HAP-1 (cell line): Measurements from ENCODE around the gene MPC1.

Experiments
- DNase-seq, 2 experiments: peaks; one replicate each; pipeline ENCODE4 v3.0.0-alpha.2; 2016 to 2020; ENCODE audit warnings: low spot score in 2 of 2
- H3K27me3 ChIP-seq: fragments of 250-450 bp; sonication (Bioruptor Pico); 2 replicates; pipeline ENCODE4 v1.5.1; 2020; ENCODE audit warnings: low read depth, mild to moderate bottlenecking, moderate library complexity
- H3K36me3 ChIP-seq: fragments of 250-450 bp; sonication (Bioruptor Pico); replicated peaks from 2 replicates; pipeline ENCODE4 v1.5.1; 2020; ENCODE audit warnings: mild to moderate bottlenecking
- H3K4me1 ChIP-seq: fragments of 250-450 bp; sonication (Bioruptor Pico); 2 replicates; pipeline ENCODE4 v1.5.1; 2020; ENCODE audit warnings: mild to moderate bottlenecking
- H3K4me3 ChIP-seq: fragments of 250-450 bp; sonication (Bioruptor Pico); 2 replicates; pipeline ENCODE4 v1.5.1; 2020; ENCODE audit warnings: mild to moderate bottlenecking, moderate library complexity
- H3K9me3 ChIP-seq: fragments of 250-450 bp; sonication (Bioruptor Pico); 2 replicates; pipeline ENCODE4 v1.5.1; 2020; ENCODE audit warnings: mild to moderate bottlenecking, moderate library complexity
- in situ Hi-C: fragments of 300-500 bp; cut with MboI; formaldehyde crosslinking; loops from 3 replicates; pipeline ENCODE4 v1.14.3; 2020; ENCODE audit warnings: low sequenced_read_pairs, inconsistent platforms, mixed read lengths

MPC1 gene

GRCh38 chr6:166382933-166383801 is at the start of gene MPC1:
Gene MPC1, minus strand, starts transcription at chr6:166382940. Its CDS starts 64 bp downstream, at chr6:166382876.
- in situ Hi-C loops = loop anchor here (10.0 kb wide), 1 partner anchor 48 kb away; no protein-coding TSS in a partner anchor
- Histone ChIP-seq H3K4me3 (peak within 1 kb of the TSS; percentile 60), H3K27me3 (no peaks in the 10 kb centered on the region), H3K4me1 (peaks cover 10% of the 10 kb centered on the region), H3K9me3 (no peaks in the 10 kb centered on the region), H3K36me3 (no peaks in the 10 kb centered on the region)
- peak; percentile 91 to 95 for DNase-seq

- Histone ChIP-seq H3K27me3 (no peaks in the 10 kb centered on the region), H3K4me1 (no peaks in the 10 kb centered on the region), H3K36me3 (0 out of 2 replicates have a peak, but pooled peaks cover 2% of the 10 kb centered on the region), H3K9me3 (no peaks in the 10 kb centered on the region), H3K4me3 (no peak overlapping the region)
- in situ Hi-C loops = no loop called here
- no peak for DNase-seq
Observed at GRCh38 chr6:166430269-166430668, 47.5 kb upstream of the MPC1 start.

- in situ Hi-C loops = loop anchor here (25.0 kb wide), 1 partner anchor 262 kb away; the partner anchor contains the start of gene TBXT
Observed at GRCh38 chr6:166424431-166424830, 41.7 kb upstream of the MPC1 start.

GRCh38 chr6:166423781-166424180 is 41.0 kb upstream of the MPC1 start:
- DNase-seq = no peak
- H3K4me1 ChIP-seq = no peaks in the 10 kb centered on the region
- no peaks in the 10 kb centered on the region for H3K9me3 ChIP-seq
- H3K4me3 ChIP-seq = no peak overlapping the region
- H3K36me3 ChIP-seq = no peaks in the 10 kb centered on the region
- no peaks in the 10 kb centered on the region for H3K27me3 ChIP-seq
- in situ Hi-C loops = loop anchor here (25.0 kb wide), 1 partner anchor 261 kb away; the partner anchor contains the start of gene TBXT

More at GRCh38 chr6:166424431-166424830, 41.7 kb upstream of the MPC1 start:
- H3K4me3 ChIP-seq = no peak overlapping the region
- no peaks in the 10 kb centered on the region for H3K9me3 ChIP-seq
- no peaks in the 10 kb centered on the region for H3K36me3 ChIP-seq
- no peaks in the 10 kb centered on the region for H3K27me3 ChIP-seq
- H3K4me1 ChIP-seq = no peaks in the 10 kb centered on the region
- no peak for DNase-seq

DNA sequence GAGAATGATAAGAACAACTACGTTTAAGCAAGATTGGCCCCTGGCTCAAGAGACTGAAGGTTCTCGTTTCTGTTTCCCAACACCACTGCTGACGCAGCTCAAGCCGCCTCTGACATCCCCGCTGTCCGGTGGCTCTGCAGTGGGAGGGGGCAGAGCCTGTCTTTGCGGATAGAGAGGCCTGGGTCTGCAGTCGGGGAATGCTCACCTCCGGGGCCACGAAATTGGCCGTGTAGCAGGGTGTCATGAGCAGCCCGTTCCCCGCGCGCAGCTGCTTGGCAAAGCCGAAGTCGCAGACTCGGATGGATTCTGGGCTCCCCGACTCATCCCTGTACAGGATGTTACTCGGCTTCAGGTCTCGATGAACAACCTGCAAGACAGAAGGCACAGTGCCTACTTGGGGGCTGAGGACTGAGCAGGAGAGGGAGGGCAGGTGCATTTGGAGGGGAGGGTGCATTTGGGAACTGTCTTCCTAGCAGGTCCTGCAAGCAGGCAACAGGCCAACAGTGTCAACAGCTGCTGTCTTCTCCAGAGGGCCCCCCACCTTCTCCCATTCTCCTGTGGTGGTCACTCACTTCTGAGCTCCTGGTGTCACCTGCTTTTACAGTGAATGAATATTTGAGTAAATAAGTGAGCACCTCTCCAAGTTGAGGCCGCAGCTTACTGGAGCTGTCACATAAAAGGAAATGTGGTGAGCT is 40.5 kb upstream of the MPC1 start:
- H3K4me1 ChIP-seq = no peaks in the 10 kb centered on the region
- no peak for DNase-seq
- no peaks in the 10 kb centered on the region for H3K36me3 ChIP-seq
- no peaks in the 10 kb centered on the region for H3K27me3 ChIP-seq
- no peaks in the 10 kb centered on the region for H3K9me3 ChIP-seq
- H3K4me3 ChIP-seq = no peak overlapping the region
- in situ Hi-C loops = loop anchor here (25.0 kb wide), 1 partner anchor 261 kb away; the partner anchor contains the start of gene TBXT

DNA sequence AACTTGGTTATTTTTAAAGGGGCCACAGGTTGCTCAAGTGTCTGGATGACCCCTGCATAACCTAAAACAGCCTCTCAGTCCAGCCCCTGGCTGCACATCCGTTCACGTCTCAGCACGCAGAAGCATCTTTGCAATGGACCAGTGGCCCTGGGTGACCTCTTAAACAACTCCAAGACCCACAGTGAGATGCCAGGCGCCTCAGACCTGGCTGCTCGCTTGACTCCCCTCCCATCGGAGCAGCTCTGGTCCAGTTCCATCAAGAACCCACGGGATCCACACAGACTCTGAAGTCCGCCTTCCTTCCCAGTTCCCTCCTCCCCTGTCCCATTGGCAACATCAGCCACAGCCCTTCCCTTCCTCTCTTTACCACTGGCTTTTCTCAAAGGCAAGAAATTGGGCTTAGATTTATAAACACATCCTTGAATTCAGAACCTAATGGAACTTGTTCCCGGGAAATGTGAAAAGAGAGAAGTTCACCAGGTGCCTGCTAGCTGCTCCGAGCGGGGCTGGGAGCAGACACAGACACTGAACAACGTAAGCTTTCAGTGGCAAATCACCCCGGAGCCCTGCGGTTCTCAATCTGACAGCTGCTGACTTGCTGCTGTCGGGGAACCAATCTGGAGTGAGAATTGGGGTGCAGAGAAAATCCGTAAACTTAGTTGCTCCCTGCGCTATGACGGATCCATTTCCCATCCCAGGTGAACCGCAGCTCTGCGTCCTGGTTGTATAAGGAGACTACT is 39.6 kb upstream of the MPC1 start:
- H3K9me3 ChIP-seq = no peaks in the 10 kb centered on the region
- in situ Hi-C loops = loop anchor here (25.0 kb wide), 1 partner anchor 260 kb away; the partner anchor contains the start of gene TBXT
- H3K4me1 ChIP-seq = no peaks in the 10 kb centered on the region
- no peak for DNase-seq
- H3K27me3 ChIP-seq = no peaks in the 10 kb centered on the region
- H3K36me3 ChIP-seq = no peaks in the 10 kb centered on the region
- no peak overlapping the region for H3K4me3 ChIP-seq

GRCh38 chr6:166420351-166420750 is 37.6 kb upstream of the MPC1 start:
- in situ Hi-C loops = loop anchor here (25.0 kb wide), 1 partner anchor 258 kb away; the partner anchor contains the start of gene TBXT
- no peak overlapping the region for H3K4me3 ChIP-seq
- no peaks in the 10 kb centered on the region for H3K4me1 ChIP-seq
- no peaks in the 10 kb centered on the region for H3K36me3 ChIP-seq
- no peaks in the 10 kb centered on the region for H3K9me3 ChIP-seq
- H3K27me3 ChIP-seq = no peaks in the 10 kb centered on the region
- no peak for DNase-seq

- Histone ChIP-seq H3K4me3 (no peak overlapping the region), H3K9me3 (no peaks in the 10 kb centered on the region), H3K27me3 (no peaks in the 10 kb centered on the region), H3K4me1 (no peaks in the 10 kb centered on the region), H3K36me3 (no peaks in the 10 kb centered on the region)
- in situ Hi-C loops = loop anchor here (25.0 kb wide), 1 partner anchor 257 kb away; the partner anchor contains the start of gene TBXT
- DNase-seq = no peak
Observed at GRCh38 chr6:166419717-166420116, 37.0 kb upstream of the MPC1 start.

DNA sequence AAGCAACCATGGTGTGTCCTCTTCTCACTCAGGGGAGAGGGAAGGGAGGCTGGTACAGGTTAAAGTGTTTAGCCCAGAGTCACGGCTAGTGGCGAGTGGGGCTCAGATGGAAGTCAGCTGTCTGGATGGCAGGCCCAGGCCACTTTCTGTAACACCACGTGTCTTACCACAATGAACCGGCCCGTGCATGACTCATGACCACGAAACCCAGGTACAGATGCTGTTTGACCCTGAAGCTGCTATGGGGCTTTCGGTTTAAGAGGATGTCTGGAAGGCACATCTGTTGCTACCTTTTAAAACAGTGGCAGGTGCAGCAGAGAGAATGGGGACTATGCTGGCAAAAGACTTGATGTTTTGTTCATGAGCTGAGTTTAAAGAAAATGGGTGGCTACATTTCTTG is 36.5 kb upstream of the MPC1 start:
- Histone ChIP-seq H3K4me1 (no peaks in the 10 kb centered on the region), H3K9me3 (no peaks in the 10 kb centered on the region), H3K4me3 (no peak overlapping the region), H3K36me3 (no peaks in the 10 kb centered on the region), H3K27me3 (no peaks in the 10 kb centered on the region)
- in situ Hi-C loops = loop anchor here (25.0 kb wide), 1 partner anchor 257 kb away; the partner anchor contains the start of gene TBXT
- DNase-seq = no peak

DNA sequence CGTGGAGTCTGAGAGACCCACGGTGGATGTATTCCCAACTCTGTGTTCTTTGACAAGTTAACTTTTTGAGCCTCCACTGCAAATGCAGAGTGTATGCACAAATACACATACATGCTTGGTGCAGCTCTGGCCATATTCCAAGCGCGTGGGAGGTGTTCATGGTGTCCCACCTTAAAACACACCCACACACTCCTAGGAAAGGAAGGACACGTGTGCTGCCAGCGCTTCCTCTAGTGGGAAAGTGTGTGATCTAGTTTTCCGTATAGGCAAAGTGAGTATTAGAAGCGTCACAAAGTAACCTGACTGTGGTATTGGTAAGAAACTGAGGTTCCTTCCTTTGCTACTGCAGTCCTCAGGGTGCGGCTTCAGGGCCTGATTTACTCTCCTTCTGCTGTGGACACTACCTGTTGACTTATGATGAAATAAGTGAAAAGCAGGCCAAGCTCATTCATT is 36.0 kb upstream of the MPC1 start:
- in situ Hi-C loops = loop anchor here (25.0 kb wide), 1 partner anchor 256 kb away; the partner anchor contains the start of gene TBXT
- H3K9me3 ChIP-seq = no peaks in the 10 kb centered on the region
- no peaks in the 10 kb centered on the region for H3K27me3 ChIP-seq
- no peak for DNase-seq
- no peak overlapping the region for H3K4me3 ChIP-seq
- H3K4me1 ChIP-seq = no peaks in the 10 kb centered on the region
- H3K36me3 ChIP-seq = no peaks in the 10 kb centered on the region

GRCh38 chr6:166417285-166417691 is 34.5 kb upstream of the MPC1 start:
- no peaks in the 10 kb centered on the region for H3K4me1 ChIP-seq
- DNase-seq = no peak
- in situ Hi-C loops = loop anchor here (25.0 kb wide), 1 partner anchor 255 kb away; the partner anchor contains the start of gene TBXT
- no peaks in the 10 kb centered on the region for H3K36me3 ChIP-seq
- H3K4me3 ChIP-seq = no peak overlapping the region
- no peaks in the 10 kb centered on the region for H3K9me3 ChIP-seq
- no peaks in the 10 kb centered on the region for H3K27me3 ChIP-seq

DNA sequence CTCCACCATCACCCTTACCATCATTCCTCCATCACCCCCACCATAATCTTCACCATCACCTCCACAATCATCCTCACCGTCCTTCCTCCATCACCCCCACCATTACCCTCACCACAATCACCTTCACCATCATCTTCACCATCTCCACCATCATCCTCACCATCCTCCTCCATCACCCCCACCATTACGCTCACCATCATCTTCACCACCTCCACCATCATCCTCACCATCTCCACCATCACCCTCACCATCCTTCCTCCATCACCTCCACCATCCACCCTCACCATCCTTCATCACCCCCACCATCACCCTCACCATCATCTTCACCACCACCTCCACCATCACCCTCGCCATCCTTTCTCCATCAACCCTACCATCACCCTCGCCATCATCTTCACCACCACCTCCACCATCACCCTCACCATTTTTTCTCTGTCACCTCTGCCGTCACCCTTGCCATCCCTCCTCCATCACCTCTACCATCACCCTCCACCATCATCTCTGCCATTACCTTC is 33.1 kb upstream of the MPC1 start:
- Histone ChIP-seq H3K4me3 (no peak overlapping the region), H3K27me3 (no peaks in the 10 kb centered on the region), H3K9me3 (no peaks in the 10 kb centered on the region), H3K36me3 (no peaks in the 10 kb centered on the region), H3K4me1 (no peaks in the 10 kb centered on the region)
- no peak for DNase-seq
- in situ Hi-C loops = loop anchor here (25.0 kb wide), 1 partner anchor 254 kb away; the partner anchor contains the start of gene TBXT

DNA sequence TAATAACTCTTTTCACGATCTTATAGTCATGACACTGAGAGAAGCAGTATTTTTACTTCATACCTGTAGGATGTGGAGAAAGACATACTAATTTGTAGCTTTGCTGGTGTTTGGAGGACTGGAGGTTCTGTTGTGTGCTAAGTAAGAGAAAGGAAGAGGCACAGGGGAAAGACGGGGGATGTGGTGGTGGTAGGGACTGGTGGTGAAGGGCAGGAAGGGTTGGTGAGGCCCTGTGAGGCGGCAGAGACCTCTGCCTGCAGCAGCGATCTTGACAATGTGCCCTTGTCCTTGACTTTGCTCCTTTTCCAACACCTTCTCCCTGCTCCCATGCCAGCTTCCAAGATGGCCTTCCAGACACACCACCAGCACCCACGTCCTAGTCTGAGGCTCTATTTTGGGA is 32.6 kb upstream of the MPC1 start:
- H3K9me3 ChIP-seq = no peaks in the 10 kb centered on the region
- H3K4me1 ChIP-seq = no peaks in the 10 kb centered on the region
- DNase-seq = no peak
- no peaks in the 10 kb centered on the region for H3K36me3 ChIP-seq
- in situ Hi-C loops = loop anchor here (25.0 kb wide), 1 partner anchor 253 kb away; the partner anchor contains the start of gene TBXT
- H3K4me3 ChIP-seq = no peak overlapping the region
- H3K27me3 ChIP-seq = no peaks in the 10 kb centered on the region
